HG03097 (cell line): Measurements from ENCODE around the gene SHISA7.

Source experiments
- ATAC-seq: cut with Tn5 transposase; IDR thresholded peaks from one replicate; pipeline ENCODE4 v1.9.1; 2021; ENCODE audit not compliant: unreplicated experiment, low FRiP score

SHISA7 gene

GRCh38 chr19:55464039-55464661 is 21.1 kb upstream of the SHISA7 start:
- no peak for ATAC-seq

GRCh38 chr19:55463583-55464031 is 20.5 kb upstream of the SHISA7 start:
- no peak for ATAC-seq

- no peak for ATAC-seq
Measured at GRCh38 chr19:55462722-55463121, 19.6 kb upstream of the SHISA7 start.

- ATAC-seq: no peak
Measured at GRCh38 chr19:55461974-55462626, 19.0 kb upstream of the SHISA7 start.

GRCh38 chr19:55461259-55461973 is 18.3 kb upstream of the SHISA7 start, which contains the start of gene ISOC2:
Gene ISOC2 (minus strand): TSS chr19:55461642. CDS start chr19:55456486, 5,156 bp downstream.
- ATAC-seq: peak; percentile 91

GRCh38 chr19:55460670-55461258 is 17.7 kb upstream of the SHISA7 start:
- no peak for ATAC-seq

GRCh38 chr19:55459950-55460657 is 17.0 kb upstream of the SHISA7 start:
- ATAC-seq: no peak

GRCh38 chr19:55459551-55459949 is 16.4 kb upstream of the SHISA7 start:
- ATAC-seq: no peak

- ATAC-seq: no peak
Measured at GRCh38 chr19:55457683-55458457, 14.8 kb upstream of the SHISA7 start.

- ATAC-seq: no peak
Measured at GRCh38 chr19:55456347-55456746, 13.2 kb upstream of the SHISA7 start.

- ATAC-seq: no peak
Measured at GRCh38 chr19:55455576-55456235, 12.6 kb upstream of the SHISA7 start.

GRCh38 chr19:55454787-55455243 is 11.7 kb upstream of the SHISA7 start:
- ATAC-seq: no peak

GRCh38 chr19:55453511-55454260 is 10.6 kb upstream of the SHISA7 start:
- ATAC-seq: no peak

- ATAC-seq: no peak
Measured at GRCh38 chr19:55452749-55453346, 9.7 kb upstream of the SHISA7 start.

- no peak for ATAC-seq
Measured at GRCh38 chr19:55451965-55452748, 9.1 kb upstream of the SHISA7 start.

- no peak for ATAC-seq
Measured at GRCh38 chr19:55451163-55451964, 8.3 kb upstream of the SHISA7 start.

- no peak for ATAC-seq
Measured at GRCh38 chr19:55449469-55449868, 6.4 kb upstream of the SHISA7 start.
